Measurements from ENCODE around the gene SYCP2.
"Not testable (repeated sequence)": the region's sequence is repeated elsewhere in the genome, so short reads cannot be mapped to it uniquely, and the experiment has no call there.

SYCP2 gene

DNA sequence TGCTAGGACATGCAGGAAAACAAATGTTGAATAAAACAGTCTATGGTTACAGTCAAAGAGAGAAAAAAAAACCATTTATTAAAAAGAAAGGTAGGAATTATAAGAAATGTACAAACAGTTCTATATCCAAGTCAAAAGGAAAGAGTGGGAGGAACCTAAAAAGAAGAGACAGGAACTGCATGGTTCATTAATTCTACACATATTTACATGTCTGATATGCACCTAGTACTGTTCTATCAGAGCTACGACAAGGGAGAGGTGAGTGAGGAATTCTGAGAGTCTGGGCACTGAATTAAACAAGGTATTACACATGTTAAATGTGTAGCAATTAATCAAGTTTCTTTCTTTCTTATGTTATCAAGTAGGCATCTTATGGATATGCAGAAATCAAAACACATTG, 41.9 kb downstream of the SYCP2 start:
- DNase-seq, result no peak

DNA sequence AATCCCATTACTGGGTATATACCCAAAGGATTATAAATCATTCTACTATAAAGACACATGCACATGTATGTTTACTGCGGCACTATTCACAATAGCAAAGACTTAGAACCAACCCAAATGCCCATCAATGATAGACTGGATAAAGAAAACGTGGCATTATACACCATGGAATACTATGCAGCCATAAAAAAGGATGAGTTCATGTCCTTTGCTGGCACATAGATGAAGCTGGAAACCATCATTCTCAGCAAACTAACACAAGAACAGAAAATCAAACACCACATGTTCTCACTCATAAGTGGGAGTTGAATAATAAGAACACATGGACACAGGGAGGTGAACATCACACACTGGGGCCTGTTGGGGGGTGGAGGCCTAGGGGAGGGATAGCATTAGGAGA, 43.4 kb downstream of the SYCP2 start:
- not testable (repeated sequence) for DNase-seq

DNA sequence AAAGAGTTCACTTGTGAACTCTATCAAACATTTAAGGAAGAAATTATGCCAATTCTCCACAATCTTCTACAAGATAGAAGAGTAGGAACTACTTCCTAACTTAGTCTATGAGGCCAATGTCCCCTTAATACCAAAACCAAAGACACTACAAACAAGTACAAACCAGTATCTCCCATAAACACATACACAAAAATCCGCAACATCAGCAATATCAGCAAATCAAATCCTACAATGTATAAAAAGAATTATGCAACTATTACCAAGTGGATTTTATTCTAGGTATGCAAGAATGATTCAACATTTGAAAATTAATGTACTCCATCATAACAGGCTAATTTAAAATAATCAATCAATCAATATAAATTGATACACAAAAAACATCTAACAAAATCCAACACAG, 45.4 kb downstream of the SYCP2 start:
- no peak for DNase-seq

DNA sequence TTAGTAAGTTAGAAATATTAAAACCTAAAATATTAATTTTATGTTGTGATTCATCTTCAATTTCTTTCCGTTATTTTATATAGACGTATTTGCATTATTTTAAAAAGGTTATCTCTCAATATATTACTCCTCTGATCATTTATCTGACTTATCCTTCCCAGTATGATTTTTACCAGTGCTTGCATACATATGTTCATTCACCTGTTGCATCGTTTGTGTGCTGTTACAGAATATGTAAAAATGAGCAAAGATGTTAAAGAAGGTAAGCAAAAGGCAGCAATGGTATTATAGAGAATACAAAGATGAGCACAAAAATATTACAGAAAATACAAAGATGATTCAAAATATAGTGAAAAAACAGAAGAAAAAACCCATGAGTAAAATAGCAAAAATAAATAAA, 48.9 kb downstream of the SYCP2 start:
- DNase-seq, result no peak

DNA sequence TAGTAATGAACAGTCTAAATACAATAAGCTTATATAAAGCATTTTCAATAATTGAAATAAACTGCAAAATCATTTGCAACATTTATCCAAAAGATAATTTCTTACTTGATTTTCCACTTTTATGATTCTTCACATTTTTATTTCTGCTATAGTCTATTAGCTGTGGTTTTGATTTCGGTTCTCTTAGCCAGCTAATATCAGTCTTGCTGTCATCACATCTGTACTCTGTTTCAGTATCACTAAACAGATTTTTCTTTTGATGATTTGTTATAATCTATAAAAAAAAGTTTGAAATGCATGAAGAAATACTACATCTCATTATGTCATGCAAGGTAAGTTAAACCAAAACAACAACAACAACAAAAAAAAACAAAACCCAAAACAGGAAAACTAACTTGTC, 53.2 kb downstream of the SYCP2 start:
- no peak for DNase-seq

DNA sequence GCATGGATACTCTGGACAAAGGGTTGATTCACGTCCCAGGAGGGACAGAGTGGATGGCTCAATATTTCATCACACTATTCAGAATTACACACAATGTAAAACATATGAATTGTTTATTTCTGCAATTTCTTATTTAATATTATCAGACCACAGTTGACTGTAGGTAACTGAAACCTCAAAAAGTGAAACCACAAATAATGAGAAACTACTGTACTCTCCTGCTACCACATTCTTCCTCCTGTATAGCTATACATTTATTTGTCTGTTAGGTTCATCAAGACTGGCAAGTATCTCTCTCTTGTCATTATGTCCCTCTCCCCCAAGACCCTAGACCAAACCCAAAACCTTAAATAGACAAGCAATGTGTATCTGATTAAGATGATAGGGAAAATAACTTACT, 60.0 kb downstream of the SYCP2 start:
- no peak for DNase-seq

DNA sequence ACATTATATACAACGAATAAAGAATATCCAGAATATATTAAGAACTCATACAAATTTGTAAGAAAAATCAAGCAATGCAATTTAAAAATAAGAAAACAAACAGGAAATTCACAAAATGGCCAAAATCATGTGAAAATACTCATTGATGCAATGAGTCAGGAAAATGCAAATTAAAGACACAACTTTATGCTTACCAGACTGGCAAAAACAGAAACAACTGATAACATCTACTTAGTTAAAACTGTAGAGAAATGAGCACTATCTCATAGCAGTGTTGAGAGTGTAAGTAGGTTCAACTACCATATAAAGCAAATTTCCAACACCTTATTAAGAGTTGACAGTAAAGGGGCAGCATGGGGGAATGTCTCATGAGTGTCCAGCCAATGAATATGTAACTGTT, 62.3 kb downstream of the SYCP2 start:
- DNase-seq, result no peak

DNA sequence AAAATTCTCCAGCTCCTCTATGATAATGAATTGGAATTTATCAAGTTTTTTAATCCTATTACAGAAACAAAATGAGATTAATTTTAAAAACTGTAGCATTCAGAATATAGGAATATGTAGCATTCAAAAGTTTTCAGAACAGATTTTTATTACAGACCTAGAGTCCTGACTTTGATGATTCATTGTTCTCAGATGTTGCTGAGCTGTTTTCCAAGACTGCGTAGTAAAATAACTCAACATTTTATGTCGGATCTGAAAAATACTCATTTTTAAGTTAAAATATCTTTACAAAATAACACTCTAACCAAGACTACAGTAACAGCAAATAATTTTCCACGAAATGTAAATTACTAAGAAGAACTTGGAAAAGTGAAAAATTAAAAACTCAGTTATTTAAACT, 67.1 kb downstream of the SYCP2 start:
- DNase-seq, result no peak

DNA sequence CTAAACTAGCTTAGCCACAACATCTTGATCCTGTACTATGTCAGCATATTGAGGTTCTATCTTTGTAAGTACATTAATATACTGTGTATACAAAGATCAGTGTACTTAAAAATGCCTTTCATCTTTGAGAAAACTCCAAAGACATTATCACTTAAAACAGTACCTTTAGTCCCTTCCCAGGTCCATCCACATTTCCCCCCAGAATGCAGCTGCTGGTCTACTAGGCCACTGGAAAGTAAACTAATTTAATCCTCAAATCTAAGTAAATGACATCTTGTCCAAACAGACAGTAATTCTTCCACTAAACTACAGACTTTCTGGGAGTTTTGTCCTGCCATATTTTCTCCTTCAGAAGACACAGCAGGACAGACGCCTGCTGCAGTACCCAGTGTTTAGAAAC, 68.7 kb downstream of the SYCP2 start:
- no peak for DNase-seq

DNA sequence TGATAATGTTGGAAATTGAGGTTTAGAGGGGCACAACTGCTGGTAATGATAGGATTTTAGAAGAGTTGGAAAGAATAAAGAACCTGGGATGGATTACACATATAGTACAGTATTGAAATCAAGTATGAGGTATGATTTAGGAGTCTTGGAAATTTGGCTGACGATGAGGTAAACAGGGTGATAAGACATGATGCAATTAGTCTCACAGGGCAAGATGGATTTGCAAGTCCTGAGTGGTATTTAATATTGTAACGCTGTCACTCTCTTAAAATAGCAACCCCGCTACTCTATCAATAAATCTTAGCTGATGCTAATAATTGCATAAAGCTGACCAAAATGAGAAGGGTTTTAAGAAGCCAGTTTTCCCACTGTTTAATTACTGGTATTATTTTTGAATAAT, 70.4 kb downstream of the SYCP2 start:
- no peak for DNase-seq

DNA sequence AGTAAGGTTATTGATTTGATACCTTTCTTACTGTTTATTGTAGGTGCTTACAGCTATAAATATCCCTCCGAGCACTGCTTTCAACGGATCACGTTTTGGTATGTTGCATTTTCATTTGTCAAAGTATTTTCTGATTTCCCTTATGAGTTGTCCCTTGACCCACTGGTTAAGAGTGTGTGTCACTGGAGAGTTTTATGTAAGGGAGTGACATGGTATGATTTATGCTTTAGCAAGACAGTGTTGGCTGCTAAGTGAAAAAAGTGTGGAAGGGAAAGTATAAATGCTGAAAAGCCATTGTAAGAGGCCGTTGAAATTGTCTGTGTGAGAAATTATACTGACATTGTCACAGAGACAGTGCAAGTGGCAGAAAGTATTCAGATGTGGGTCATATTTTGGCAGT, 72.0 kb downstream of the SYCP2 start:
- no peak for DNase-seq

DNA sequence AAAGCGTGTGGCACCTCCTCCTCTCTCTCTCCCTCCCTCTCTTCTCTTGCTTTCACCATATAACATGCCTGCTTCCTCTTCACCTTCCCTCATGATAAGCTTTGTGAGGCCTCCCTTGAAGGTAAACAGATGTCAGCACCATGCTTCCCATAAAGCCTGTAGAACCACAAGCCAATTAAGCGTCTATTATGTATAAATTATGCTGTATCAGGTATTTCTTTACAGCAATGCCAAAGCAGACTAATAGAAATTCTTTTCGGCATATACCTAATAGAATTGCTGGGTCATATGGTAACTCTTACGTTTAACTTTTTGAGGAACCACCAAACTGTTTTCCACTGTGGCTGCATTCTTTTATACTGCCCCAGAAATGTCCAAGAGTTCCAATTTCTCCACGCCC, 75.0 kb downstream of the SYCP2 start:
- no peak for DNase-seq

DNA sequence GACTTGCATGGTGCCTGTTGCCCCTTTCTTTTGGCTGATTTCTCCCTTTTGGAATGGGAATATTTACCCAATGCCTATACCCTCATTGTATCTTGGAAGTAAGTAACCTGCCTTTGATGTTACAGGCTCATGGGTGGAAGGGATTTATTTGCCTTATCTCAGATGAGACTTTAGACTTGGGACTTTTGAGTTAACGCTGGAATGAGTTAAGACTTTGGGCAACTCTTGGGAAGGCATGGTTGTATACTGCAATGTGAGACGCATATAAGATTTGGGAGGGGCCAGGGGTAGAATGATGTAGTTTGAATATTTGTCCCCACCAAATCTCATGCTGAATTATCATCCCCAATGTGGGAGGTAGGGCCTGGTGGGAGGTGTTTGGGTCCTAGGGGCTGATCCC, 75.5 kb downstream of the SYCP2 start:
- no peak for DNase-seq

DNA sequence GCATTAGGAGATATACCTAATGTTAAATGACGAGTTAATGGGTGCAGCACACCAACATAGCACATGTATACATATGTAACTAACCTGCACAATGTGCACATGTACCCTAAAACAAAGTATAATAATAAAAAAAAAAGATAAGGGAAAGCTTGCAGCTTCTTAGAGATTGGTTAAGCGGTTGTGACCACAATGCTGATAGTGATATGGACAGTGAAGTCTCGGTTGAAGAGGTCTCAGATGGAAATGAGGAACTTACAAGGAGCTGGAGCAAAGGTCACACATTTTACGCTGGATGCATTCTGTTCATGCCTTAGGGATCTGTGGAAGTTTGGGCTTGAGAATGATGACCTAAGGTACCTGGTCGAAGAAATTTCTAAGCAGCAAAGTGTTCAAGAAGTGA, 76.5 kb downstream of the SYCP2 start:
- not testable (repeated sequence) for DNase-seq

DNA sequence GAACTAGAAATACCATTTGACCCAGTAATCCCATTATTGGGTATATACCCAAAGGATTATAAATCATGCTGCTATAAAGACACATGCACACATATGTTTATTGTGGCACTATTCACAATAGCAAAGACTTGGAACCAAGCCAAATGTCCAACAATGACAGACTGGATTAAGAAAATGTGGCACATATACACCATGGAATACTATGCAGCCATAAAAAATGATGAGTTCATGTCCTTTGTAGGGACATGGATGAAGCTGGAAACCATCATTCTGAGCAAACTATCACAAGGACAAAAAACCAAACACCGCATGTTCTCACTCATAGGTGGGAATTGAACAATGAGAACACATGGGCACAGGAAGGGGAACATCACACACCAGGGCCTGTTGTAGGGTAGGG, 76.9 kb downstream of the SYCP2 start:
- not testable (repeated sequence) for DNase-seq

DNA sequence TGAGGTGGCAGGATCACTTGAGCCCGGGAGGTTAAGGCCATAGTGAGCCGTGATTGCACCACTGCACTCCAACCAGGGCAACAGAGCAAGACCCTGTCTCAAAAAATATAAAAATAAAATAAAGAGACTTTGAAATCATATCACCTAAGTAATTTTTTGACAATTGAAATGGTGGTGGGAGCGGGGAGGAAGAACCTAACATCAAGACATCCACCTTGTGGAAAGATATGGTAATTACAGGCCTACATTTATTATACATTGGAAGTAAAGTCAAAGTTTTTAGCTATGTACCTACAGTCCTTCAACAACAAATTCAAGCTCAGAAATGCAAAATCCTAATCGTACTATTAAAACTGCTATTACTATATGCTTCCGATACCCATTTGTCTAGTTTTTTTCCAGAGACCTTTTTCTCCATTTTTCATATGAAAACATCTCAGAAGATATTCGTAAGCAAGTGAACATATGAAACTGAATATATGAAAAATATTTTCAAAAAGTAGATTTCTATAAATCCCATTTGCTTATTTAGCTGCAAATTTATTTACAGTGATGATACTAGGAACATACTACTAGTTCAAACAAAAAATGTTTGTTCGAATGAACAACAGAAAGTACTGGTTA, 83.3 kb downstream of the SYCP2 start:
- no peak for DNase-seq

DNA sequence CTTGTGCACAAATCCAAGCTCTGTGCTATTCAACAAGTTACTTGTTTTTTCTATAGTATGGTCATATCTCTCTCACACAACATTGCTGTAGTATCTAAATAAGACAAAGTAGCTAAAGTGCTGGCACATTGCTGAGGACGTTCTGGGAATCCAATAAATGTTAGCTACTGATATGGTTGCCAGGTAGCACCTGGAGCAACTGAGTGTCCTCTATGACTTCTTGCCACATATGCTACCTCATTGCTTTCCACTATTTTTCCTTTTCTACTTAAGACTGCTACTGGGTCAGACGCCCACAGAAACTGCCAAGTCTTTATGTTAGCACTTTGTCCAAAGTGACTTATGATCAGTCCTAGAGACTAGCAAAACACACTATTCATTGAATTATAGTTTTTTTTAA, 85.3 kb downstream of the SYCP2 start:
- no peak for DNase-seq

DNA sequence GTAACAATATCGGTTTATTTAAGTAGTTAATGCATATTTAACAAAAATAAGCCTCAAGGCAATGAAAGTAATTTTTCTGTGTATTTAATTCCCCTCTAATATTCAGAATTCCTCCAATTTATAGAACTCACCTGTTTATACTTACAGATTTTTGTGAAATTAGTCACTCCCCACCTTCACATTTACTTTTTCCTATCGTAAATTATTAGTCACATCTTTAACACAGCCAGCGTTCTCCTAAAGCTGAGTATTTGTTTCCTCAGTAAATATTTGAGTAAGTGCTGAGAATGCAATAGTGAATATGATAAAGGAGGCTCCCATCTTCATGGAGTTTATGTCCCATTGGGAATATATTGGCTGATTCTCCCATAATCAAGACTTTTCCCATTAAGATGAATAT, 88.0 kb downstream of the SYCP2 start:
- no peak for DNase-seq

DNA sequence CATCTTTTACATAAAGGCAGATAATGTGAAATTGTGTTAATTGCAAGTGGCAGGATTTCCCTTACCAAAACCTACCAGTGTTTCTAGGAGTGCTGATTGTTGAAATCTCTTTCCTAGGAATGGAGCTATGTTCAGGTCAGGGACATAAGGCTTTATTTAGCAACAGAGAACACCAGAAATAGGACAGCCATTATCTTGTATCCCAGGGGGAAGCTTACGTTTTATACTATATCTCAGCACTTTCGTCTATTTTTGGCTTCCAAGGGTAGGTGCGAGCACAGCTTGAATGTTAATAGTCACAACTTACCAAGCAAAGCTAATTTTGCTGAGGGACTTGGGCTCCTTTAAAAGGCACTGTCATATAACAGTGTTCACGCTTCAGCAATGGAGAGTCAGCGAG, 94.0 kb downstream of the SYCP2 start:
- DNase-seq, result no peak

DNA sequence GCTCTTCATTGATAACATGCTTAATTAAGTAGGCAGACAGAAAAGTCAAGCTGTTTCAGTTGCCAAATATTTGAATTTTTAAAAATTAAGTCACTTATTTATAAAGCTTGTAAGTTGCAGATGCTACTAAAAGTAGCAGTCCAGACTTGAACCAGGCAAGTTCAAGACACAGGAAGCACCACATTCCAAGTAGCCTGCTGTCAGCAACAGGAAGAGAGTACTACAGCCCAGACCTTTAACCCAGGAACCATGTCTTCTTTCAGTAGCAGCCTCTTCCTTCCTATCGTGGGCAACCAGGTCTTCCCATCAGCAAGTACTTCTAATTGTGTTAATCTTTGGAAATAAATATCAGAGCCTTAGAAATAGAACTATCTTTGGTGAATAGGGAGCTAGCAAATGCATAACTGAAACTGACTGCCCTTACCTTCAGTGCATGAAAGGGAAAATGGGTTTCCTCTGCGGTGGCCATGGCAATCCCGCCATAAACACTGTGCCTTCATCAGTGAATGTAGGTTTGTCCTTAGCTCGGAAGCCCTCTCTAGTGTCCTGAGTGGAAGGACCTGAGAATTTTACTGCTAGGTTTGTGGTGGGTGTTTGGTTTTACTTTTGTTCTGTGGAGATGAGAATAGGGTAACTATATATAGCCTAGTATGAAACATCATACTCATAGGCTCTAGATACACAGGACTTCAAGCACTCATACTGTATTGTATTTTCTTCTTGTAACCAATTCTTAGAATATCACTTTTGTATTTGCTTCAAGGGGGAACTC, 95.6 kb downstream of the SYCP2 start:
- no peak for DNase-seq

DNA sequence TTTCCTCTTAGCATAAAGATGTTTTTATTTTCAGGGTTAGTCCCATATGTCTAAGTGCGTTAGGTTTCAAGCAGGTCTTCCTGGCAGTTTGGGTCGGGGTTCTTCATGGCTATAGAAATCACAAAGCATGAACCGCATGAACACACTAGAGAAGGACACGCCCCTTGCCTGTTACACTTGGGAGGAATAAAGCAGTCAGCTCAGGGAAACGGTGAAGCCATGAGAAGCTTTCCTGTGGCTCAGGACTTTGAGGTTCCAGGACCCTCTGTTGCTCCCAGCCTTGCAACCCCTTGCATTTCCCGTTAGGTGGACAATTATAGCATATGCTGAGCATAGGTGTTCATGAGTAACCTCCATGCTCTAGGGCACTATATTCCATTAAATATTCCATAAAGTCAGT, 96.7 kb downstream of the SYCP2 start:
- no peak for DNase-seq

DNA sequence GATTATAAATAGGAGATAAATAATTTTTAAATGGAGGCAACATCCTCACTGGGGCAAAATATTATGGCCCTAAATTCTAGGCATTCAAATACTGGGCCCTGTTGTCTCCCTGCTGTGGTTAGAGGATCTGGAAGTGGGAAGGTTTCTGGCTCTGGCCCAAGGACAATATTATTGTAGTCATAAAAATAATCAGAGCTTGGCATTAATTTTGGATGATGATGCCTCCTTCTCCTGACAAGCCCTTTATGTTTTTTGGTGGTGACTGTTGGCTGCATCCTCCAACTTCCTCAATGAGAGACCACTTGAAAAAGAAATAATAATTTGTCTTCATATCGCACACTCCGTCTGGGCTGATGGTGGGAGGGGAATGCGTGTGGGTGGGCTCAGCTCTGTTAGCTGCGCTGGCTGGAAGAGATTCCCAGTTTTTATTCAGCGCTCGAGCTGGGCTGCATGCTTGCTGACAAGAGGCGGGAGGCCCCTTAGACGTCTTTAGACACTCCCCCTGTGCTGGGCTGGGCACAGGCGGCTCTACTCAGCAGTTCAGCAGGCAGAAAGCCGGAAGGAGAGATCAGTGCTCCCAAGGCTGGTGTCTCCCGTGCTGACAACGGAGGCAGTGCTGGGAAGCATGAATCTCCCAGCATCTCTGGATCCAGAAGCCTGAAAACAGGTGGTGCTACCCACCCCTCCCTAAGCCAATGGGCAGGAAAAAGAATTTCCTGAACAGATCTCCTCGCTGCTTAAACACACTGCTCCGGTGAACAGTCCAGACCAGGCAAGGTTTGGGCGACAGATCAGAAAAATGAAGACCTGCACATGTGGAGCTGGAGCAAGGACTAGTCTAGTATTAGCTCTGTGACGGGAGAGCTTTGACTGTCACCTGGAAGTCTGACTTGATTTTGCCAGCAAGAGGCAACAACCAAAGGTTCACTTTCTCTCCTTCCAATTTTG, 97.7 kb downstream of the SYCP2 start:
- DNase-seq, result no peak

DNA sequence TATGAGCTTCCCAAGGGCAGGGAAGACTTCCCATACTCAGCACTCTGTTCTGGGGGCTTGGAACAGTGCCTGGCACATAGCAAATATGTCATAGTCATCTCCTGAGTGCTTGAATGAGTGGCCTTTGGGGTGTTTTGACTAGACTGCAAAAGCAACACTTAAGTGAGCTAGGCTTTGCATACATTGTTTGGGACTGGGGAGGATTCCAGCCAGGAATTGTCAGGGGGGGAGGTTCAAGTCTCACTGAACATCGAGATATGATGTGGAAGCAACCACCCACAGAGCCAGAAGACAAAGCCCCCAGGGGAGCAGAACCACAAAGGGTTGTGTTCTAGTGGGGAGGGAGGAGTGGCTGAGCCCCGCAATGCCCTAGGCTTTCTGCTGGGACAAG, 98.4 kb downstream of the SYCP2 start:
- DNase-seq, result no peak
